OCI-LY3 (cell line): ENCODE data around the gene UNC5C.

Source experiments
- EZH2phosphoT487 ChIP-seq: fragments of 200-600 bp; shearing (Covaris generic); IDR thresholded peaks from 2 replicates; pipeline ENCODE4 v1.6.1; 2018; ENCODE audit warnings: antibody characterized with exemption, mixed run types, low read depth
- TF ChIP-seq, protein P1 (sequence below): fragments of 200-600, 300-600 bp; sonication (generic); IDR thresholded peaks from 2 replicates; pipeline ENCODE4 v1.5.1; 2014; ENCODE audit warnings: antibody characterized with exemption, low read length, low read depth

GRCh38 chr4:95388911-95389310, 159.9 kb downstream of the UNC5C start:
- TF ChIP-seq EZH2phosphoT487, result no peak
- TF ChIP-seq, protein P1, sequence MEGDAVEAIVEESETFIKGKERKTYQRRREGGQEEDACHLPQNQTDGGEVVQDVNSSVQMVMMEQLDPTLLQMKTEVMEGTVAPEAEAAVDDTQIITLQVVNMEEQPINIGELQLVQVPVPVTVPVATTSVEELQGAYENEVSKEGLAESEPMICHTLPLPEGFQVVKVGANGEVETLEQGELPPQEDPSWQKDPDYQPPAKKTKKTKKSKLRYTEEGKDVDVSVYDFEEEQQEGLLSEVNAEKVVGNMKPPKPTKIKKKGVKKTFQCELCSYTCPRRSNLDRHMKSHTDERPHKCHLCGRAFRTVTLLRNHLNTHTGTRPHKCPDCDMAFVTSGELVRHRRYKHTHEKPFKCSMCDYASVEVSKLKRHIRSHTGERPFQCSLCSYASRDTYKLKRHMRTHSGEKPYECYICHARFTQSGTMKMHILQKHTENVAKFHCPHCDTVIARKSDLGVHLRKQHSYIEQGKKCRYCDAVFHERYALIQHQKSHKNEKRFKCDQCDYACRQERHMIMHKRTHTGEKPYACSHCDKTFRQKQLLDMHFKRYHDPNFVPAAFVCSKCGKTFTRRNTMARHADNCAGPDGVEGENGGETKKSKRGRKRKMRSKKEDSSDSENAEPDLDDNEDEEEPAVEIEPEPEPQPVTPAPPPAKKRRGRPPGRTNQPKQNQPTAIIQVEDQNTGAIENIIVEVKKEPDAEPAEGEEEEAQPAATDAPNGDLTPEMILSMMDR, result no peak
